ENCODE data around the gene CDH18.

Gene CDH18

GRCh38 chr5:19479562-19479961, 508.4 kb downstream of the CDH18 start:
- DNase-seq (ENCODE audit: low read depth, low spot score), result no peak

- no peak for DNase-seq (ENCODE audit: low read depth, low spot score)
These were observed 526.0 kb downstream of the CDH18 start for GRCh38 chr5:19462019-19462418.

- DNase-seq (ENCODE audit: low read depth, low spot score), result no peak
These were observed 563.5 kb downstream of the CDH18 start for GRCh38 chr5:19424506-19424905.
